Stimulated activated CD8-positive, alpha-beta memory T cell treated with anti-CD3 and anti-CD28 coated beads, Interleukin-7, amount 100 ng/mL, for 48 hours (primary cell): ENCODE results near the gene CYLD.

Experiments
- DNase-seq, 2 donors: peaks; one replicate each; pipeline ENCODE4 v3.0.0-alpha.2; 2020; ENCODE audit warnings: low read depth in 1 of 2; ENCODE audit errors: extremely low read depth in 1 of 2

CYLD gene

GRCh38 chr16:50814541-50814940 is 72.7 kb downstream of the CYLD start:
- no peak for DNase-seq

- DNase-seq: no peak
Observed at GRCh38 chr16:50815382-50815781, 73.5 kb downstream of the CYLD start.

- DNase-seq: no peak
Observed at GRCh38 chr16:50816901-50817555, 75.1 kb downstream of the CYLD start.

- no peak for DNase-seq
Observed at GRCh38 chr16:50818380-50818779, 76.5 kb downstream of the CYLD start.

GRCh38 chr16:50819706-50820105 is 77.8 kb downstream of the CYLD start:
- no peak for DNase-seq

- no peak for DNase-seq
Observed at GRCh38 chr16:50820225-50820624, 78.3 kb downstream of the CYLD start.

GRCh38 chr16:50821586-50821985 is 79.7 kb downstream of the CYLD start:
- no peak for DNase-seq

GRCh38 chr16:50822671-50823070 is 80.8 kb downstream of the CYLD start:
- no peak for DNase-seq

GRCh38 chr16:50826797-50827316 is 85.0 kb downstream of the CYLD start:
- DNase-seq: no peak

- DNase-seq: no peak
Observed at GRCh38 chr16:50828164-50828702, 86.3 kb downstream of the CYLD start.

GRCh38 chr16:50830698-50831097 is 88.8 kb downstream of the CYLD start:
- no peak for DNase-seq

- DNase-seq: no peak
Observed at GRCh38 chr16:50831751-50832150, 89.9 kb downstream of the CYLD start.

GRCh38 chr16:50833929-50834328 is 92.0 kb downstream of the CYLD start:
- DNase-seq: no peak

- DNase-seq: no peak
Observed at GRCh38 chr16:50834701-50835100, 92.8 kb downstream of the CYLD start.

- DNase-seq: no peak
Observed at GRCh38 chr16:50835358-50836060, 93.6 kb downstream of the CYLD start.

- no peak for DNase-seq
Observed at GRCh38 chr16:50836121-50836621, 94.3 kb downstream of the CYLD start.

GRCh38 chr16:50837324-50837723 is 95.4 kb downstream of the CYLD start:
- DNase-seq: no peak

- DNase-seq: no peak
Observed at GRCh38 chr16:50838165-50838564, 96.3 kb downstream of the CYLD start.

- no peak for DNase-seq
Observed at GRCh38 chr16:50838885-50839284, 97.0 kb downstream of the CYLD start.

GRCh38 chr16:50839356-50839755 is 97.5 kb downstream of the CYLD start:
- DNase-seq: no peak

- DNase-seq: no peak
Observed at GRCh38 chr16:50839920-50840729, 98.2 kb downstream of the CYLD start.
